HuH-7 (cell line): ENCODE measurements around the gene BMPR2.
A peak's percentile ranks its signal among the peaks of the same experiment; 100 is the strongest.
"Not testable (repeated sequence)": the region's sequence is repeated elsewhere in the genome, so short reads cannot be mapped to it uniquely, and the experiment has no call there.

Experiments used
- DNase-seq: peaks from one replicate; pipeline ENCODE4 v3.0.0; 2011; ENCODE audit warnings: low spot score

Gene BMPR2

DNA sequence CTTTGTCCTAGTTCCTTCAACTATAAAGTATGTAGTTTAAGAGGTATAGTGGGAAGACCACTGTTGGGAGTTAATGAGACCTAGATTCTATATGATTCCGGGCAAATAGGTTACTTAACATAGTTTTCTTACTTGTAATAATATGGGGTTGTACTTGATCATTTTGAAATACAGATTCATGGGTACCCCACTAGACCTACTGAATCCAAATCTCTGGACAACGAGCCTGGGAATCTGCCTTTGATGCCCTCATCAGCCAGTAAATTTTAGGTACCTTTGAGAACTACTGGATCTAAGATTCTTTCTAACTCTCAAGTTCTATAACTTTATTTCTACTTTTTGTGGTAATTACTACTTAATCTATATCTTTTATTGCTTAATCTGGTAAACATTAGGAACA is 6.6 kb downstream of the BMPR2 start:
- no peak for DNase-seq

- not testable (repeated sequence) for DNase-seq
Measured at GRCh38 chr2:202386495-202386894, 10.4 kb downstream of the BMPR2 start.

- DNase-seq: no peak
Measured at GRCh38 chr2:202387608-202388342, 11.6 kb downstream of the BMPR2 start.

DNA sequence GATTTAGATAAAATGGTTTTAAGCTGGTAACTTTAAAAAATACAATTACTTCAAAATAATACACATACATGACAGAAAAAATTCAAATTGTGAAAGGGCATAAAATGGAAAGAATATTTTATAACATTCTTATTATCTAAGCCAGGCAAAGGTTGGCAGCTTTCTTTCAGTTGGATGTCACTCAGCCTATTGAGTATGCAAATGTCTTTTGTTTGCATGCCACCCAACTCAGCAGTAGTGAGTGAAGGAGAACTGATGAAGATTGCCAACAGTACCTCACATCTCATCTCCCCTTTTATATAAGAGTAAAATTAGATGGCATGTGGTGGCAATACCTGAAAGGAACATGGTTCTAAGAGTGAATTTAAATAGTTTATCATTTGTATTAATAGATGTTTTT is 24.8 kb downstream of the BMPR2 start:
- DNase-seq: no peak

DNA sequence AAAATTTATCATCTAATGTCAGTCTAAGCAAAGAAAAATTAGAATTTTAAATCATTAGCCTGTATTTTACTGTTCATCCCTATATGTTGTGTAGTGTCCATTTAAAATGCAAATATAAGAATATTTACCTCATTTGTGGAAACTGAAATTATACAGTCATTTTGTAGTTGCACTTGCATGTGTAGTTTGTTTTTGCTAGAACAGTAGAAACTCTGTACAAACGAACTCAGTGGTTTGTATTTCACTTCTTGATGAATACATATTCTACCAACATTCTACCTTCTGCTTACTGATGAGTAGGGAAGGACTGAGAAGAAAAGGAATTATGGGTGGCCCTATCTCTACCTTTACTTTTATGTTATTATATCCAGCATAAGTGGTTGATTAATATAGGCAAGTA is 29.7 kb downstream of the BMPR2 start:
- no peak for DNase-seq

GRCh38 chr2:202406445-202406978 is 30.4 kb downstream of the BMPR2 start:
- DNase-seq: no peak

DNA sequence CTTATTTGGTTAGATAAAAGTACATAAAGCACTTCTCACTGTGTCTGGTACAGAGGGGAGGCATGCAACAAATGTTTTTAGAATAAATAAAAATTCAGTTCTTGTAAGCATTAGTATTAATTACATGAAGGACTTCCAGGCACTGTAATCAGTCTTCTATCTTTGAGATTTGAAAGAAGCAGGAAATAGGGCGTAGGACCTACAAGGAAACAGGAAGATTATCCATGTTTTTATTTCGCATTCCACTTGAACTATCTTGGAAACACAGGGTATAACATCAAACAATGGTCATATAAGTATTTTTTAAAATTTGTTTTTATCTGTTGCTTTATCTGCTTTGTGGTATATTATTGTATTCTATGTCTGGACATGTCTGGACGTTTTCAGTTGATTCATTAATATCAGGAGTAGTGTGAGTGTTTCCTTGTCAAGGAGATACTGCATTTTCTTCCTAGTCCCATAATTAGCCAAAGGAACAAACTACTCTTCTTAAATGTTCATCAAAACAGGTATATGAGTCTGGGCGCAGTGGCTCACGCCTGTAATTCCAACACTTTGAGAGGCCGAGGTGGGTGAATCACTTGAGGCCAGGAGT is 32.5 kb downstream of the BMPR2 start:
- DNase-seq: no peak

- DNase-seq: no peak
Measured at GRCh38 chr2:202410092-202410491, 34.0 kb downstream of the BMPR2 start.

DNA sequence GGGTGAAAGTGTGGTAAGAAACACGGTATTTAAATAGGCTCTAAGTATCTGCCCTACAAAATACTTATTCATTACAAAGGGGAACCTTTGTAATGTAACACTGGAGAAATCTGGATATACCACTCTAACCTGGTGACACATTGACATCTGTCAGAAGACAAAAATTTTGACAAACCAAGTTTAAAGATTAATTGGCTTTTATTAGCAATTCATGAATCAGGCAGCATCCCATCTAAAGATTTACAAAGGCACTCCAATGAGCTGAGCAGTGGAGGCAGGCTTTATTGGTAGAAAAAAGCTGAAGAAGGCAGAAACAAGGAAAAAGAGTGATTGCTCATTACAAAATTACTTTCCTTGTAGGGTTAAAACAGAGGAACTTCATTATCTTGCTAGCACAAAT is 35.0 kb downstream of the BMPR2 start:
- DNase-seq: no peak

- no peak for DNase-seq
Measured at GRCh38 chr2:202418027-202418426, 41.9 kb downstream of the BMPR2 start.

DNA sequence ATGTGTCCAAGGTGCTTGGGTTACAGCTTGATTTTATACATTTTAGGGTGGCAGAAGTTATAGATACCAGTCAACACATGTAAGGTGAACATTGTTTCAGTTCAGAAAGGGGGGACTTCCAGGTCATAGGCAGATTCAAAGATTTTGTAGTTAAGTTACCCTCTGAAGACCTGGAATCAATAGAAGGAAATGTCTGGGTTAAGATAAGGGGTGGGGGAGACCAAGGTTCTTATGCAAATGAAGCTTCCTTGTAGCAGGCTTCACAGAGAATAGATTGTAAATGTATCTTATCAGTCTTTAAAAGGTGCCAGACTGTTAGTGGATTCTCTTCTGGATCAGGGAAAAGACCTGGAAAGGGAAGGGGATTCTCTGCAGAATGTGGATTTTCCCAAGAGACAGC is 42.4 kb downstream of the BMPR2 start:
- DNase-seq: no peak

DNA sequence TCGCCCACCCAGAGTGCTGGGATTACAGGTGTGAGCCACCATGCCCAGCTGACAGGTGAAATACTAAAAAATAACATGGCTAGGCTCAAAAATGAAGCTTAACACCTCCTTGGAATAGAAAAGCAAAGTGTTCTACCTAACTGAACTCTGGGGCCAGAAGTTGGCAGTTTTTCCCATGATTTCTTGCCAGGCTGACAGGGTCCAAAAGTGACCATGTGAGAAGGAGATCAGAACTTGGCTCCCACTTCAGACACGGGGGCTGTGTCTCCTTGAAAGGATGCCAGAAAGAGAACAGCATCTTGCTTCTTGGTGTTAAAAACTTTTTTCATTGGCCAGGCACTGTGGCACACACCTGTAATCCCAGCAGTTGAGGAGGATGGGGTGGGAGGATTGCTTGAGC is 47.0 kb downstream of the BMPR2 start:
- DNase-seq: no peak

GRCh38 chr2:202425036-202425435 is 48.9 kb downstream of the BMPR2 start:
- DNase-seq: no peak

DNA sequence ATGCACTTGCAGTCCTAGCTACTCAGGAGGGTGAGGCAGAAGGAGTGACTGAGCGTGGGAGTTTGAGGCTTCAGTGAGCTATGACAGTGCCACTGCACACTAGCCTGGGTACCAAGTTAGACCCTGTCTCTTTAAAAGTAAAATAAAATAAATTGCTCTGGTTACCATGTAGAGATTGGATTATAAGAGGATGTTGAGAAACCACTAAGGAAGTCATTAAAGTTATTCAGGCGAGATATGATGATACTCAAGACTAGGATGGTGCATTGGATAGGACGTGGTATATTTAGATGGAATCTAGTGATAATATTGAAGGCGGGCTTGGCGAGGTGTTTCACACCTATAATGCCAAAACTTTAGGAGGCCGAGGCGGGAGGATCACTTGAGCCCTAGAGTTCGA is 50.6 kb downstream of the BMPR2 start:
- DNase-seq: no peak

- no peak for DNase-seq
Measured at GRCh38 chr2:202429164-202429980, 53.2 kb downstream of the BMPR2 start.

GRCh38 chr2:202432776-202433175 is 56.6 kb downstream of the BMPR2 start:
- no peak for DNase-seq

- no peak for DNase-seq
Measured at GRCh38 chr2:202434472-202434871, 58.3 kb downstream of the BMPR2 start.

GRCh38 chr2:202436626-202437025 is 60.5 kb downstream of the BMPR2 start:
- no peak for DNase-seq

GRCh38 chr2:202440117-202440516 is 64.0 kb downstream of the BMPR2 start:
- DNase-seq: not testable (repeated sequence)

- no peak for DNase-seq
Measured at GRCh38 chr2:202442882-202443281, 66.8 kb downstream of the BMPR2 start.

DNA sequence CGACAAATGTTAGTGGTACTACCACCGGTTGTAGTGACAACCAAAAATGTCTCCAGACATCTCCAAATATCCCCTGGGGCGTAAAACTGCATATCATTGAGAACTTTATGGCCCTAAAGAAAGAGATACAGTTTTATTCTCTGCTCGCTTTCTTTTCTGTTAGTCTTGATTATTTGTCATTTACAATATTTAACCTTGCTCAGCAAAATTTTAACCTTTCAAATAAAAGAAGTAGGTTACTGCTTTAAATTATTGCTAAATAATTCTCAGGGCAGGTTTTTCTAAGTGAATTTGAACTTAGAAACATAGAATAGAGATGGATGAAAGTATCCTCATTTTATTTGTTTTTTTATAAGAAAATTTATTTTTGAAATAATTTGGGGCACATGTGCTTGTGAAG is 67.9 kb downstream of the BMPR2 start:
- no peak for DNase-seq

- no peak for DNase-seq
Measured at GRCh38 chr2:202449344-202449743, 73.2 kb downstream of the BMPR2 start.

DNA sequence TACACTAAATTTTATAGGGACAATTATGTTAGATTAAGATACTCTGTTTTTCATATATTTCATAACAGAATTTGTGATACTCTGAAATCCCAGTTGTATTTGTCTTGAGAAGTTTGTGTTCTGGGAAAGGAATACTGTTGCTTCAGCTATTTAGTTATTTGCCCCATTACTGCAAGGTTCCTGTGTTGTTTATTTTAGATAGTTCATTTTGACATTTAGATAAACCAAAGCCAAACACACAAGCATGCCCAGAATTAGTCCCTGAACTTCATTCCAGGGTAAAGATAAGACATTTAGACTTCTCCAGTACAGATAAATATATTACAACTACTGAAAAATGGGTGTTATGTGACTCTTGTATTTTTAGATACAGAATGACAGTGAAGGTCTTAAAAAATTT is 74.7 kb downstream of the BMPR2 start:
- peak; percentile 14 for DNase-seq
